Activated B cell treated with CpG ODN at 0.5 μM for 24 hours (primary cell): Measurements from ENCODE around the gene DENND2C. TPM values are rescaled to one million over a fixed set of nuclear protein-coding genes. Genes with fewer than 3 reads are reported as not detected.

ENCODE experiments used
- ATAC-seq: fragments of 200-7000 bp; cut with Tn5 transposase; one replicate; pipeline ENCODE4 v1.10.0; 2021; ENCODE audit warnings: low read depth, mild to moderate bottlenecking, moderate library complexity
- CTCF ChIA-PET: fragments of 350-600 bp; sonication (Branson Sonifier 250); formaldehyde crosslinking; loops from one replicate; lab custom pipeline; 2021; ENCODE audit warnings: antibody characterized with exemption; lab: Charles Lee
- POLR2A ChIA-PET: fragments of 350-600 bp; sonication (Branson Sonifier 250); formaldehyde crosslinking; loops from one replicate; lab custom pipeline; 2021; ENCODE audit warnings: antibody characterized with exemption; lab: Charles Lee
- DNase-seq: peaks from one replicate; pipeline ENCODE4 v3.0.0; 2022
- H3K27ac Mint-ChIP-seq: one replicate; pipeline ENCODE4 v1.8.0; 2020; ENCODE audit warnings: mixed read lengths
- H3K27me3 Mint-ChIP-seq: one replicate; pipeline ENCODE4 v1.8.0; 2021; ENCODE audit warnings: mixed read lengths
- H3K36me3 Mint-ChIP-seq: one replicate; pipeline ENCODE4 v1.8.0; 2021; ENCODE audit warnings: low read depth, mixed read lengths
- H3K4me1 Mint-ChIP-seq: one replicate; pipeline ENCODE4 v1.8.0; 2021; ENCODE audit warnings: mixed read lengths
- H3K4me3 Mint-ChIP-seq: one replicate; pipeline ENCODE4 v1.8.0; 2020; ENCODE audit warnings: mild to moderate bottlenecking, mixed read lengths
- H3K9me3 Mint-ChIP-seq: one replicate; pipeline ENCODE4 v1.8.0; 2020; ENCODE audit warnings: mixed read lengths
- intact Hi-C: fragments of 100-400 bp; cut with micrococcal nuclease; formaldehyde crosslinking; loops from one replicate; pipeline ENCODE4 v1.15.1; 2024
- total RNA-seq: library from RNA; stranded (reverse); gene quantifications from 2 replicates; pipeline ENCODE4 v1.2.3, GENCODE V29; 2022
- TF ChIP-seq, protein P1 (sequence below): fragments of 200-600 bp; IDR thresholded peaks from one replicate; pipeline ENCODE4 v1.8.0; 2022; ENCODE audit warnings: antibody characterized with exemption, mild to moderate bottlenecking

DENND2C gene
- total RNA-seq, 1 donor from 2014 or later: 0.20 TPM

- intact Hi-C loops: loop anchor here (10.0 kb wide), 1 partner anchor 1513 kb away; the partner anchor contains the start of gene LRIG2
- Mint-ChIP-seq H3K27me3 (peaks cover 17% of the 10 kb centered on the region), H3K9me3 (no peaks in the 10 kb centered on the region), H3K36me3 (no peaks in the 10 kb centered on the region), H3K27ac (no peak overlapping the region), H3K4me1 (no peaks in the 10 kb centered on the region), H3K4me3 (no peak overlapping the region)
- no peak for DNase-seq
- POLR2A ChIA-PET: no interaction called here
- CTCF ChIA-PET: no interaction called here
- ATAC-seq: no peak
- TF ChIP-seq, protein P1, sequence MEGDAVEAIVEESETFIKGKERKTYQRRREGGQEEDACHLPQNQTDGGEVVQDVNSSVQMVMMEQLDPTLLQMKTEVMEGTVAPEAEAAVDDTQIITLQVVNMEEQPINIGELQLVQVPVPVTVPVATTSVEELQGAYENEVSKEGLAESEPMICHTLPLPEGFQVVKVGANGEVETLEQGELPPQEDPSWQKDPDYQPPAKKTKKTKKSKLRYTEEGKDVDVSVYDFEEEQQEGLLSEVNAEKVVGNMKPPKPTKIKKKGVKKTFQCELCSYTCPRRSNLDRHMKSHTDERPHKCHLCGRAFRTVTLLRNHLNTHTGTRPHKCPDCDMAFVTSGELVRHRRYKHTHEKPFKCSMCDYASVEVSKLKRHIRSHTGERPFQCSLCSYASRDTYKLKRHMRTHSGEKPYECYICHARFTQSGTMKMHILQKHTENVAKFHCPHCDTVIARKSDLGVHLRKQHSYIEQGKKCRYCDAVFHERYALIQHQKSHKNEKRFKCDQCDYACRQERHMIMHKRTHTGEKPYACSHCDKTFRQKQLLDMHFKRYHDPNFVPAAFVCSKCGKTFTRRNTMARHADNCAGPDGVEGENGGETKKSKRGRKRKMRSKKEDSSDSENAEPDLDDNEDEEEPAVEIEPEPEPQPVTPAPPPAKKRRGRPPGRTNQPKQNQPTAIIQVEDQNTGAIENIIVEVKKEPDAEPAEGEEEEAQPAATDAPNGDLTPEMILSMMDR: no peak
Observed at GRCh38 chr1:114587203-114587991, 82.5 kb downstream of the DENND2C start.

DNA sequence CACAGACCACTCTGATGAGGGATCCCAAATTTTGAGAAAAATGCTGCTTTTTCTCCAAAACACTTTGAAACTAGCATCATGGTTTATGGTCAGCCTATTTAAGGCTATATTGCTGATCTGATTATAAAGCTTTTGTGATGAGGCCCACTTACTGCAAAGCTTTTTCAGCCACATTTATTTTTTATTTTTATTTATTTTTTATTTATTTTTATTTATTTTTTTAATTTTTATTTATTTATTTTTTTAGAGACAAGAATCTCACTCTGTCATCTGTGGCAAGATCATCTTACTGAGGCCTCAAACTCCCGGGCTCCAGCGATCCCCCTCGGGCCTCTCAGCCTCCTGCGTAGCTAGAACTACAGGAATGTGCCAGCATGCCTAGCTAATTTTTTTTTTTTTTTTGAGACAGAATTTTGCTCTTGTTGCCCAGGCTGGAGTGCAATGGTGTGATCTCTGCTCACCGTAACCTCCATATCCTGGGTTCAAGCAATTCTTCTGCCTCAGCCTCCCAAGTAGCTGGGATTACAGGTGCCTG, 83.3 kb downstream of the DENND2C start:
- TF ChIP-seq, protein P1: no peak
- Mint-ChIP-seq H3K27ac (no peak overlapping the region), H3K9me3 (no peaks in the 10 kb centered on the region), H3K36me3 (peaks cover 4% of the 10 kb centered on the region), H3K27me3 (peaks cover 17% of the 10 kb centered on the region), H3K4me1 (peaks cover 7% of the 10 kb centered on the region), H3K4me3 (no peak overlapping the region)
- ChIA-PET CTCF (no interaction called here), POLR2A (no interaction called here)
- no peak for DNase-seq
- intact Hi-C loops: loop anchor here (10.0 kb wide), 1 partner anchor 1512 kb away; the partner anchor contains the start of gene LRIG2
- ATAC-seq: no peak

GRCh38 chr1:114585231-114585630, 84.6 kb downstream of the DENND2C start:
- Mint-ChIP-seq H3K4me3 (no peak overlapping the region), H3K9me3 (no peaks in the 10 kb centered on the region), H3K36me3 (peaks cover 9% of the 10 kb centered on the region), H3K27ac (no peak overlapping the region), H3K4me1 (peaks cover 16% of the 10 kb centered on the region), H3K27me3 (peaks cover 15% of the 10 kb centered on the region)
- intact Hi-C loops: loop anchor here (10.0 kb wide), 1 partner anchor 1510 kb away; the partner anchor contains the start of gene LRIG2
- TF ChIP-seq, protein P1: no peak
- CTCF ChIA-PET: no interaction called here
- POLR2A ChIA-PET: no interaction called here
- no peak for ATAC-seq
- DNase-seq: no peak

DNA sequence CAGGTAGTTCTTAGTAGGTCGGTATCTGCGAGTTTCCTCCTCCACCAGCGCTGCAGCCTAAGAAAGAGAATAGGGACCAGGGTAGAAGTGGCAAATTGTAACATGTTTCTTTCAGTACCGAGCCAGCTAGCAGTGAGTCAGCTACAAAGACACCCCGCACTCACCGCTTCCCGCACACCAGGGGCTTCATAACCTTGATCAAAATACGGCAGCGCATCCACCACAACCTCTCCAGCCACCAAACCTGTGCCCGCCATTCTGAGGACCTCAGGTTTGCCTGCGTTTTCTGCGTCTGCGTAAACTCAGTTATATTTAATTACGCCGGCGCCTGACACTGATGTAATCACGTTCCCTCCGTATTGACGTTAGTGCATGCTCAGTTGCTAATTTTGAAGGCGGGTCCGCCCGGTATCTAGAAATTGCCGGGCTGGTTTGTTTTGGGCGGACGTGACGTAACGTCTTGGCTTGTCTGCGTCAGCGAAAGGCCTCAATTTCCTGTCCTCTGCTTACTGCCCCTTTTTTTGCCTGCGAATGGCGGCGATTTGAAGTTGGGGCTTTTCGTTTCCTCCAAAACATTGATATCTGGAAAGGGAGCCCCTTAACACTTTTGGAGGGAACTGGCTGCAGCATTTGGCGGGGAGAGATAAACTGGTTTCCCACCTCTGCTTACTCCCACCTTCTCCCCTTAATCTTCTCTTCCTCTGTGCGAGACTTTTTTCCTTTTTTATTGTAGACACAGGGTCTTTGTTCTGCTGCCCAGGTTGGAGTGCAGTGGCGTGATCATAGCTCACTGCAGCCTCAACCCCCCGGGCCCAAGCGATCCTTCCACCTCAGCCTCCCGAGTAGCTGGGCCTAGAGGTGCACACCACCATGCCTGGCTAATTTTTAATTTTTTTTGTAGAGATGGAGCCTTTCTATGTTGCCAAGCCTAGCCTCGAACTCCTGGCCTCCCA, 88.2 kb downstream of the DENND2C start, which contains the start of gene BCAS2:
Gene BCAS2 (minus strand): TSS at position 281 of the 953 bp plus-strand sequence. CDS start 24 bp downstream, at position 257.
- CTCF ChIA-PET: interaction anchor here (1.3 to 1.5 kb wide), 2 partner anchors 134 to 235 kb away, joined by 3 to 4 read pairs; partner anchors contain the start of gene NRAS
- DNase-seq (peak; percentile 81), ATAC-seq (peak; percentile 97)
- H3K27ac Mint-ChIP-seq: peak within 1 kb of the TSS; percentile 98
- peaks cover 33% of the 10 kb centered on the region for H3K36me3 Mint-ChIP-seq
- peaks cover 2% of the 10 kb centered on the region for H3K27me3 Mint-ChIP-seq
- POLR2A ChIA-PET: interaction anchor here (0.6 to 3.2 kb wide), 5 partner anchors 70 to 199 kb away, joined by 3 to 31 read pairs (median 3); partner anchors contain the start of genes NRAS, SIKE1 and TRIM33
- H3K9me3 Mint-ChIP-seq: no peaks in the 10 kb centered on the region
- H3K4me1 Mint-ChIP-seq: peaks cover 29% of the 10 kb centered on the region
- peak within 1 kb of the TSS; percentile 99 for H3K4me3 Mint-ChIP-seq
- TF ChIP-seq, protein P1: no peak
- intact Hi-C loops: loop anchor here (1.0 to 10.0 kb wide), 12 partner anchors 23 to 1507 kb away; partner anchors contain the start of genes CSDE1, DCLRE1B, DENND2C and LRIG2
